ENCODE results near the gene ROBO2.

Gene ROBO2

DNA sequence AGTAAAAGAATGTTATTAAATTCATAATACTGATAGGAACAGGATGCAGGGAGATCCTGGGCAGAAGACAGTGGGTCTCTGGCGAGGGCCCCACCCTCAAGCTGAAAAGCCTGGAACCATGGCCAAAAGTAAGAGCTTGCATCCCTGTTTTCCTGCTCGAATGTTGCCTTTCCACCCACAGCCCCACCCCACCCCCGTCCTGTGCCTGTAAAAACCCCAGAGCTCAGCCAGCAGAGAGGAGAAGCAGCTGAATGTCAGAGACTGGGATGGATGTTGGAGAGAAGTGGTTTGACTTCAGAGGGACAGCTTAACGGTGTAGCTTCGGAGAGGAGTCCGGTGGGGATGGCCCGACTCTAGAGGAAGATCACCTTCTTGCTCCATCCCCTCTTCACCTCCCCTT, 207.9 kb downstream of the ROBO2 start:
- no peaks in the 10 kb centered on the region for H3K27me3 ChIP-seq (replicated peaks; ENCODE audit: control insufficient read depth, insufficient read depth, low read length)
- no peak overlapping the region for H3K4me3 ChIP-seq (replicated peaks; ENCODE audit: low read depth, low read length)
- H3K36me3 ChIP-seq (ENCODE audit: control insufficient read depth, insufficient read depth, low read length): no peaks in the 10 kb centered on the region
- no peak for TF ChIP-seq CTCF (IDR thresholded peaks at IDR 0.05; ENCODE audit: insufficient read depth, low read length, poor library complexity, severe bottlenecking)
- DNase-seq (ENCODE audit: extremely low read depth, insufficient read length): no peak

DNA sequence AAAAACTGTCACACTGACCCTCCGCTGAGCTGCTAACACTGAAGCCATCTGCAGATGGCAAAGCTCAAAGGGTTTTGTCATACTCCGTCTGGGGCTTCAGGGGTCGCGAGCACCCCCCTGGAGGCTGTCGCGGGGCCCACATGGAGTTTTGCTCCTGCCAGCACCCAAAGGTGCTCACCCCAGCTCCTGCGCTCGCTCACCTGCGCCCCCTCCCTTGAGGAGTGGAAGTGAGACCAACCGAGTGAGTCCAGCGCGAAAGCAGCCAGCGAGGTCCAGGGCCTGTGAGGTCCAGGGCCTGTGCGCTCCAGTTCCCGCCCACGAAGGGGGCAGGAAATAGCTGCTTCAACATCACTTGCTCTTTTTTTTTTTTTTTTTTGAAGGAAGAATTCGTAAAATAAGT, 208.5 kb downstream of the ROBO2 start:
- Histone ChIP-seq H3K36me3 (ENCODE audit: control insufficient read depth, insufficient read depth, low read length) (no peaks in the 10 kb centered on the region), H3K27me3 (replicated peaks; ENCODE audit: control insufficient read depth, insufficient read depth, low read length) (no peaks in the 10 kb centered on the region), H3K4me3 (replicated peaks; ENCODE audit: low read depth, low read length) (no peak overlapping the region)
- no peak for TF ChIP-seq CTCF (IDR thresholded peaks at IDR 0.05; ENCODE audit: insufficient read depth, low read length, poor library complexity, severe bottlenecking)
- DNase-seq (ENCODE audit: extremely low read depth, insufficient read length): no peak

GRCh38 chr3:77251136-77251535, 211.2 kb downstream of the ROBO2 start:
- H3K36me3 ChIP-seq (ENCODE audit: control insufficient read depth, insufficient read depth, low read length): no peaks in the 10 kb centered on the region
- no peak for TF ChIP-seq CTCF (IDR thresholded peaks at IDR 0.05; ENCODE audit: insufficient read depth, low read length, poor library complexity, severe bottlenecking)
- no peak for DNase-seq (ENCODE audit: extremely low read depth, insufficient read length)
- H3K27me3 ChIP-seq (replicated peaks; ENCODE audit: control insufficient read depth, insufficient read depth, low read length): no peaks in the 10 kb centered on the region
- no peak overlapping the region for H3K4me3 ChIP-seq (replicated peaks; ENCODE audit: low read depth, low read length)

- H3K27me3 ChIP-seq (replicated peaks; ENCODE audit: control insufficient read depth, insufficient read depth, low read length): no peaks in the 10 kb centered on the region
- H3K4me3 ChIP-seq (replicated peaks; ENCODE audit: low read depth, low read length): no peak overlapping the region
- H3K36me3 ChIP-seq (ENCODE audit: control insufficient read depth, insufficient read depth, low read length): no peaks in the 10 kb centered on the region
- DNase-seq (ENCODE audit: extremely low read depth, insufficient read length): no peak
- TF ChIP-seq CTCF (IDR thresholded peaks at IDR 0.05; ENCODE audit: insufficient read depth, low read length, poor library complexity, severe bottlenecking): peak; percentile 60
These were observed 215.3 kb downstream of the ROBO2 start for GRCh38 chr3:77254967-77255831.

DNA sequence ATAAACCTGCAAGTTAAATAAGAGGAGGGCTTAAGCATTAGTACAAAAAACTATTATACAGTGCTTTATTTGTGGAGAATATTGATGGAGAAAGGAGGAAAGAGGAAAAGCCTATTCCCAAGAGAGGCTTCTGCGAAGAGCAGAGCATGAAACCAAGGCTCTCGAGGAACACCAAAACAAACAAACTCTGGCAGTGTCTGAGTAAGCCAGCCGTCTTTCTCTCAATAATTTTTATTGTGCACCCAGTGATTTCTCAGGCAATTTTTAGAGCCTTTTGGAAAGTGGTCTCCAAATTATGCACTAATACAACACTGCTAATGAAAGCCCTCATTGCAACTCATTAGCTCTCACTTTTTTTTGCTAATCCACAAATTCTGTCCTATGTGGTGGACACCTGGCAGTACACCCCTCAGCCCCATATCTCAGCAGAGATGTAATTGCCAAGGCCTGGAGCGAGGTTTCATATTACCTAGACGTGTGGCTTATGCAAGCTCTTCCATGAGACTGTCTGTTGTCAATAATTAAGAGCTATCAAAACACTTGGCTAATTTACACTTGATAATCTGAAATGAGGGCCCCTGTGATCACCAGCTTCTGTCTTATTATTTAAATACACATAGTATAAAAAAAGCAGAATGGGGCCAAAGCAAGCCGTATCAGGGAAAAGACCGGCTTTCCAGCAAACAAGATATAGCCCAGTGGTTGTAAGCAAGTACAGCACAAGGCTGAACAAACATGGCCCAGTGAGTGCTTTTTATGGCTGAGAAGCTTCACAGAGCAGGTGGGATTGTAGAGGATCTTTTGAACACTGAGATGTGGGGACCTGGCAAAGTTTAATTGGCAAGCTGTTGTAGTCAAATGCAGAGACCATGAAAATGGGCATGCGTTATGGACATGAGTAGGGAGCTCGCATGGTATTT, 216.9 kb downstream of the ROBO2 start:
- TF ChIP-seq CTCF (IDR thresholded peaks at IDR 0.05; ENCODE audit: insufficient read depth, low read length, poor library complexity, severe bottlenecking): no peak
- Histone ChIP-seq H3K36me3 (ENCODE audit: control insufficient read depth, insufficient read depth, low read length) (no peaks in the 10 kb centered on the region), H3K4me3 (replicated peaks; ENCODE audit: low read depth, low read length) (no peak overlapping the region), H3K27me3 (replicated peaks; ENCODE audit: control insufficient read depth, insufficient read depth, low read length) (no peaks in the 10 kb centered on the region)
- DNase-seq (ENCODE audit: extremely low read depth, insufficient read length): no peak
